Measurements from ENCODE around the gene KIFBP.
A peak's percentile ranks its signal among the peaks of the same experiment; 100 is the strongest.
"Not testable (repeated sequence)": the region's sequence is repeated elsewhere in the genome, so short reads cannot be mapped to it uniquely, and the experiment has no call there.

Gene KIFBP

DNA sequence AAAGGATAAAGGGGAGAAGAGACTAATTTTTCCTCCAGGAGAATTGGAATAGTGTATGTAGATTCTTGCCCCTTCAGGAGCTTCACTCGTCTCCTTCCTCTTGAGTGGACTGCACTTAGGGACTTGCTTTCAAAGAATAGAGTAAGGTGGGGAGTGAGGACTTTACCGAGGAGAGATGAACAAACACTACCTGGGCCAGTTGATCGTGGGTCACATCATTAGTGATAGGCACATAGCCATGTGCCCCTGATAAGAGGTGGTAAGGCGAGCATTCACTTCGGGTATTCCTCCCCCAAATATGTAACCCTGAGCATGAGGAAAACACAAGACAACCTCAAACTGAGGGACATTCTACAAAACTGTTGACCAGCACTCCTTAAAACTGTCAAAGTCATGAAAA, 14.6 kb upstream of the KIFBP start:
- Histone ChIP-seq H3K9ac (ENCODE audit: low read depth, low read length) (no peak overlapping the region), H3K4me1 (ENCODE audit: control insufficient read depth, insufficient read depth, low read length) (no peaks in the 10 kb centered on the region), H3K4me2 (ENCODE audit: low read length) (no peak overlapping the region), H3K9me3 (replicated peaks; ENCODE audit: low read length) (no peaks in the 10 kb centered on the region), H3K27me3 (ENCODE audit: control insufficient read depth, insufficient read depth, low read length) (no peaks in the 10 kb centered on the region), H3K36me3 (ENCODE audit: insufficient read depth, low read length) (peaks cover 94% of the 10 kb centered on the region), H3K4me3 (ENCODE audit: low read length) (no peak overlapping the region)

- H3K4me2 ChIP-seq (ENCODE audit: low read length); H3K9ac ChIP-seq (ENCODE audit: low read depth, low read length); H3K4me3 ChIP-seq (ENCODE audit: low read length); H3K4me1 ChIP-seq (ENCODE audit: control insufficient read depth, insufficient read depth, low read length); H3K9me3 ChIP-seq (replicated peaks; ENCODE audit: low read length); H3K27me3 ChIP-seq (ENCODE audit: control insufficient read depth, insufficient read depth, low read length): not testable (repeated sequence)
- peaks cover 94% of the 10 kb centered on the region for H3K36me3 ChIP-seq (ENCODE audit: insufficient read depth, low read length)
These were observed 12.6 kb upstream of the KIFBP start for GRCh38 chr10:68975936-68976473.

GRCh38 chr10:68979738-68980137, 8.9 kb upstream of the KIFBP start:
- H3K4me2 ChIP-seq (ENCODE audit: low read length); H3K4me3 ChIP-seq (ENCODE audit: low read length); H3K9ac ChIP-seq (ENCODE audit: low read depth, low read length); H3K4me1 ChIP-seq (ENCODE audit: control insufficient read depth, insufficient read depth, low read length); H3K9me3 ChIP-seq (replicated peaks; ENCODE audit: low read length); H3K27me3 ChIP-seq (ENCODE audit: control insufficient read depth, insufficient read depth, low read length): not testable (repeated sequence)
- H3K36me3 ChIP-seq (ENCODE audit: insufficient read depth, low read length): peaks cover 85% of the 10 kb centered on the region

- Histone ChIP-seq H3K27me3 (ENCODE audit: control insufficient read depth, insufficient read depth, low read length) (no peaks in the 10 kb centered on the region), H3K4me2 (ENCODE audit: low read length) (no peak overlapping the region), H3K9ac (ENCODE audit: low read depth, low read length) (no peak overlapping the region), H3K9me3 (replicated peaks; ENCODE audit: low read length) (no peaks in the 10 kb centered on the region), H3K4me1 (ENCODE audit: control insufficient read depth, insufficient read depth, low read length) (no peaks in the 10 kb centered on the region), H3K36me3 (ENCODE audit: insufficient read depth, low read length) (peaks cover 78% of the 10 kb centered on the region), H3K4me3 (ENCODE audit: low read length) (no peak overlapping the region)
These were observed 7.5 kb upstream of the KIFBP start for GRCh38 chr10:68981074-68981473.

DNA sequence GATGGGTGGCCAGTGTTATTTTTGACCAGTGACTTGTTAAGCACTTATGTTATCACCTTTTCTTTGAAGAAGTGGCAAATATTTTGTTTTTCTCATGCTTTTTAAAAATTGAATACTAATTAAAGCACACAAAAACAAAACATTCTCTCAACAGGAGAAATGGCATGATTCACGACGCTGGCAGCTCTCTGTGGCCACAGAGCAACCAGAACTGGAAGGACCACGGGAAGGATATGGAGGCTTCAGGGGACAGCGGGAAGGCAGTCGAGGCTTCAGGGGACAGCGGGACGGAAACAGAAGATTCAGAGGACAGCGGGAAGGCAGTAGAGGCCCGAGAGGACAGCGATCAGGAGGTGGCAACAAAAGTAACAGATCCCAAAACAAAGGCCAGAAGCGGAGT, 6.2 kb upstream of the KIFBP start:
- Histone ChIP-seq H3K4me3 (ENCODE audit: low read length) (no peak overlapping the region), H3K36me3 (ENCODE audit: insufficient read depth, low read length) (peaks cover 66% of the 10 kb centered on the region), H3K4me1 (ENCODE audit: control insufficient read depth, insufficient read depth, low read length) (no peaks in the 10 kb centered on the region), H3K4me2 (ENCODE audit: low read length) (no peak overlapping the region), H3K9ac (ENCODE audit: low read depth, low read length) (no peak overlapping the region), H3K27me3 (ENCODE audit: control insufficient read depth, insufficient read depth, low read length) (no peaks in the 10 kb centered on the region), H3K9me3 (replicated peaks; ENCODE audit: low read length) (no peaks in the 10 kb centered on the region)

- Histone ChIP-seq H3K4me2 (ENCODE audit: low read length) (no peak overlapping the region), H3K4me1 (ENCODE audit: control insufficient read depth, insufficient read depth, low read length) (peaks cover 27% of the 10 kb centered on the region), H3K9ac (ENCODE audit: low read depth, low read length) (no peak overlapping the region), H3K36me3 (ENCODE audit: insufficient read depth, low read length) (peaks cover 26% of the 10 kb centered on the region), H3K9me3 (replicated peaks; ENCODE audit: low read length) (no peaks in the 10 kb centered on the region), H3K27me3 (ENCODE audit: control insufficient read depth, insufficient read depth, low read length) (no peaks in the 10 kb centered on the region), H3K4me3 (ENCODE audit: low read length) (no peak overlapping the region)
These were observed 992 bp upstream of the KIFBP start for GRCh38 chr10:68987611-68988010.

DNA sequence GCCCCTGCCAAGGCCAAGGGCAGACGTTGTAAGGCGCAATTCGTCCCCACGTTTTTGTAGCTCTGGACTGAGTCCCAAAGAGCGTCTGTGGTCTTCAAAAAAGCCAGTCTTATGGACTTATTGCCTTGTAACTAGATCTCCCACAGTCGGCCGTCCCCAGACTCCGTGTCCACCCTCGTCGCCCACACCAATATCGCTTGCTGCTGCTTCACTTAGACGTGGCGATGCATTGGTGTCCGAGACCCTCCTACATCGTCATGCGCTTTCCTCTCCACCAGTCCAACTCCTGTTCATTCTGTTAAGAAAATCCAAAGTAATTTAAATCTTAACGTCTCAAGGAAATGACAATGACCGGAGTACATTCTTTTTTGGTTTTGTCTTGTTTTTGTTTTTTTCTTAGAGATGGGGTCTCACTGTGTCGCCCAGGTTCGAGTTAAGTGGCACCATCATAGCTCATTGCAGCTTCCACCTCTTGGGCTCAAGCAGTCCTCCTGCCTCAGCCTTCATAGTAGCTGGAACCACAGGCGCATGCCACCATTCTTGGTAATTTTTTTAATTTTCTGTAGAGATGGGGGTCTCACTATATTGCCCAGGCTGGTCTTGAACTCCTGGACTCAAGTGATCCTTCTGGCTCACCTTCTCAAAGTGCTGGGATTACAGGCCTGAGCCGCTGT, 851 bp downstream of the KIFBP start:
- peaks cover 34% of the 10 kb centered on the region for H3K4me1 ChIP-seq (ENCODE audit: control insufficient read depth, insufficient read depth, low read length)
- peaks cover 8% of the 10 kb centered on the region for H3K36me3 ChIP-seq (ENCODE audit: insufficient read depth, low read length)
- peak overlapping the region; percentile 92 for H3K4me3 ChIP-seq (ENCODE audit: low read length)
- H3K9me3 ChIP-seq (replicated peaks; ENCODE audit: low read length): no peaks in the 10 kb centered on the region
- peak overlapping the region; percentile 93 for H3K9ac ChIP-seq (ENCODE audit: low read depth, low read length)
- peak overlapping the region; percentile 96 for H3K4me2 ChIP-seq (ENCODE audit: low read length)
- no peaks in the 10 kb centered on the region for H3K27me3 ChIP-seq (ENCODE audit: control insufficient read depth, insufficient read depth, low read length)

GRCh38 chr10:68992636-68993440, 4.2 kb downstream of the KIFBP start:
- Histone ChIP-seq H3K9ac (ENCODE audit: low read depth, low read length) (peak overlapping the region; percentile 75), H3K27me3 (ENCODE audit: control insufficient read depth, insufficient read depth, low read length) (no peaks in the 10 kb centered on the region), H3K36me3 (ENCODE audit: insufficient read depth, low read length) (no peaks in the 10 kb centered on the region), H3K4me3 (ENCODE audit: low read length) (no peak overlapping the region), H3K4me2 (ENCODE audit: low read length) (peak overlapping the region; percentile 66), H3K9me3 (replicated peaks; ENCODE audit: low read length) (no peaks in the 10 kb centered on the region), H3K4me1 (ENCODE audit: control insufficient read depth, insufficient read depth, low read length) (peaks cover 39% of the 10 kb centered on the region)

- Histone ChIP-seq H3K4me2 (ENCODE audit: low read length) (no peak overlapping the region), H3K9me3 (replicated peaks; ENCODE audit: low read length) (no peaks in the 10 kb centered on the region), H3K4me3 (ENCODE audit: low read length) (no peak overlapping the region), H3K36me3 (ENCODE audit: insufficient read depth, low read length) (peaks cover 4% of the 10 kb centered on the region), H3K27me3 (ENCODE audit: control insufficient read depth, insufficient read depth, low read length) (no peaks in the 10 kb centered on the region), H3K4me1 (ENCODE audit: control insufficient read depth, insufficient read depth, low read length) (peaks cover 19% of the 10 kb centered on the region), H3K9ac (ENCODE audit: low read depth, low read length) (no peak overlapping the region)
These were observed 8.6 kb downstream of the KIFBP start for GRCh38 chr10:68997211-68997610.

DNA sequence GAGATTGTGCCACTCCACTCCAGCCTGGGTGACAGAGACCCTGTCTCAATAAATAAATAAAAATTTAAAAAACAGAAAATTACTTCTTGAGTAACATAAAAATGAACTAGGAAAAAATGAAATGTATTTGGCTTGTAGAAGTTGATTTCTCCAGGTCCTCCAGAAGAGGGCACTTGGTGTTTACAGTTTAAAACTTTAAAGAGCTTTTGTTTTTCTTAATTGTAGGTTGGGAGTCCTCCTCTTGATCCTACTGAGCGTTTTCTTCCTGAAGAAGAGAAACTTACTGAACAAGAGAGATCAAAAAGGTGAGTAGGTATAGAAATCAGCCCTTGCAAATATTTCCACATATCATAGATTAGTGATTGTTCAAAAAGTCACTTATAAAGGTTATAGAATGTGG, 16.2 kb downstream of the KIFBP start:
- peaks cover 20% of the 10 kb centered on the region for H3K36me3 ChIP-seq (ENCODE audit: insufficient read depth, low read length)
- no peaks in the 10 kb centered on the region for H3K9me3 ChIP-seq (replicated peaks; ENCODE audit: low read length)
- no peaks in the 10 kb centered on the region for H3K27me3 ChIP-seq (ENCODE audit: control insufficient read depth, insufficient read depth, low read length)
- no peak overlapping the region for H3K4me2 ChIP-seq (ENCODE audit: low read length)
- H3K4me3 ChIP-seq (ENCODE audit: low read length): no peak overlapping the region
- H3K4me1 ChIP-seq (ENCODE audit: control insufficient read depth, insufficient read depth, low read length): peaks cover 7% of the 10 kb centered on the region
- H3K9ac ChIP-seq (ENCODE audit: low read depth, low read length): no peak overlapping the region

- Histone ChIP-seq H3K9ac (ENCODE audit: low read depth, low read length) (no peak overlapping the region), H3K4me2 (ENCODE audit: low read length) (no peak overlapping the region), H3K9me3 (replicated peaks; ENCODE audit: low read length) (no peaks in the 10 kb centered on the region), H3K4me3 (ENCODE audit: low read length) (no peak overlapping the region), H3K4me1 (ENCODE audit: control insufficient read depth, insufficient read depth, low read length) (peaks cover 7% of the 10 kb centered on the region), H3K27me3 (ENCODE audit: control insufficient read depth, insufficient read depth, low read length) (no peaks in the 10 kb centered on the region), H3K36me3 (ENCODE audit: insufficient read depth, low read length) (peaks cover 19% of the 10 kb centered on the region)
These were observed 17.3 kb downstream of the KIFBP start for GRCh38 chr10:69005704-69006485.
